NB4 (cell line): Measurements from ENCODE around the gene NR6A1.

Source experiments
- CTCF ChIP-seq: IDR thresholded peaks from one replicate; pipeline ENCODE4 v1.5.1; 2012; ENCODE audit warnings: low read depth, low read length
- MAX ChIP-seq: IDR thresholded peaks from 2 replicates; pipeline ENCODE4 v1.6.1; 2011; ENCODE audit warnings: low read depth, low read length
- MYC ChIP-seq: IDR thresholded peaks from 2 replicates; pipeline ENCODE4 v1.6.1; 2011; ENCODE audit warnings: low read depth, low read length
- POLR2A ChIP-seq: IDR thresholded peaks from 2 replicates; pipeline ENCODE4 v1.6.1; 2011; ENCODE audit warnings: mild to moderate bottlenecking; ENCODE audit not compliant: insufficient read length; ENCODE audit errors: extremely low read depth

DNA sequence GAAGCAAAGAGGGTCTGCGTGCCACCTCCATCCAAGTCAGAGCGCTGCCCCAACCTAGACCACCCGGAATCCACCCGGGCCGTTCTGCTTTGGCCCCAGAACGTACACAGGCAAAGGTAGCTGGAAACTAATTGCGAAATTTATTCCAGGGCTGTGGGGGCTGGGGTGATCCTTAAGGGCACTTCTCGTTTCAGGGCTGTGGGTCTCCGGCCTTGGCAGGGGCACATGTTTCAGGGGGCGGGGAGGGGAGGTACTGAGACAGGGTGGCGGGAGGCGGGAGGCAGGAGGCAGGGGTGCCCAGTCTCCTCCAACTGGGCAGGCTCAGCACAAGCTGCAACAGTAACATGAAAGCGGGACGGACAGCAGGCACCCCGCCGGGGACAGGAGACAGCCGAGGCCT, 290.0 kb downstream of the NR6A1 start:
- TF ChIP-seq MAX (no peak), CTCF (no peak), POLR2A (no peak), MYC (no peak)
